BE2C (cell line): ENCODE data around the gene ATRX.
A peak's percentile ranks its signal among the peaks of the same experiment; 100 is the strongest.
"Not testable (repeated sequence)": the region's sequence is repeated elsewhere in the genome, so short reads cannot be mapped to it uniquely, and the experiment has no call there.

Experiments used
- DNase-seq: peaks from one replicate; pipeline ENCODE4 v3.0.0-alpha.2; 2020
- H3K27me3 ChIP-seq: fragments of 250-450 bp; sonication (Bioruptor Pico); 2 replicates; pipeline ENCODE4 v1.5.1; 2020; ENCODE audit warnings: mild to moderate bottlenecking
- H3K36me3 ChIP-seq: fragments of 250-450 bp; sonication (Bioruptor Pico); 2 replicates; pipeline ENCODE4 v1.5.1; 2020; ENCODE audit warnings: mild to moderate bottlenecking
- H3K4me1 ChIP-seq: fragments of 250-450 bp; sonication (Bioruptor Pico); 2 replicates; pipeline ENCODE4 v1.5.1; 2020
- H3K4me3 ChIP-seq: 2 replicates; pipeline ENCODE4 v1.5.1; 2011; ENCODE audit warnings: low read depth, low read length
- H3K9me3 ChIP-seq: fragments of 250-450 bp; sonication (Bioruptor Pico); 2 replicates; pipeline ENCODE4 v1.5.1; 2020
- CTCF ChIP-seq: IDR thresholded peaks from 2 replicates; pipeline ENCODE4 v1.5.1; 2012; ENCODE audit warnings: mild to moderate bottlenecking, low read depth, low read length

The ATRX gene

GRCh38 chrX:77556276-77556675 is 229.7 kb downstream of the ATRX start:
- H3K9me3 ChIP-seq: no peaks in the 10 kb centered on the region
- H3K36me3 ChIP-seq: peaks cover 3% of the 10 kb centered on the region; the same call in 1 of the 2 replicates
- no peaks in the 10 kb centered on the region for H3K27me3 ChIP-seq
- no peak for DNase-seq
- no peaks in the 10 kb centered on the region for H3K4me1 ChIP-seq
- no peak for TF ChIP-seq CTCF
- no peak overlapping the region for H3K4me3 ChIP-seq

GRCh38 chrX:77548751-77549150 is 237.3 kb downstream of the ATRX start:
- no peak for DNase-seq
- no peaks in the 10 kb centered on the region for H3K27me3 ChIP-seq
- TF ChIP-seq CTCF: no peak
- no peaks in the 10 kb centered on the region for H3K4me1 ChIP-seq
- H3K4me3 ChIP-seq: no peak overlapping the region
- H3K9me3 ChIP-seq: no peaks in the 10 kb centered on the region
- no peaks in the 10 kb centered on the region for H3K36me3 ChIP-seq

GRCh38 chrX:77539778-77540177 is 246.2 kb downstream of the ATRX start:
- H3K4me1 ChIP-seq, H3K4me3 ChIP-seq, H3K9me3 ChIP-seq, DNase-seq, H3K27me3 ChIP-seq, H3K36me3 ChIP-seq: not testable (repeated sequence)

GRCh38 chrX:77531261-77531660 is 254.8 kb downstream of the ATRX start:
- H3K4me1 ChIP-seq, DNase-seq, H3K36me3 ChIP-seq, H3K9me3 ChIP-seq, H3K4me3 ChIP-seq, H3K27me3 ChIP-seq: not testable (repeated sequence)

GRCh38 chrX:77528034-77528433 is 258.0 kb downstream of the ATRX start:
- TF ChIP-seq CTCF: no peak
- Histone ChIP-seq H3K36me3 (no peaks in the 10 kb centered on the region), H3K4me1 (no peaks in the 10 kb centered on the region), H3K9me3 (no peaks in the 10 kb centered on the region), H3K4me3 (peak overlapping the region; percentile 33), H3K27me3 (no peaks in the 10 kb centered on the region)
- DNase-seq: peak; percentile 56

- no peak overlapping the region; the same call in 1 of the 2 replicates for H3K4me3 ChIP-seq
- no peaks in the 10 kb centered on the region for H3K9me3 ChIP-seq
- DNase-seq: peak; percentile 68
- TF ChIP-seq CTCF: no peak
- no peaks in the 10 kb centered on the region for H3K36me3 ChIP-seq
- no peaks in the 10 kb centered on the region for H3K4me1 ChIP-seq
- H3K27me3 ChIP-seq: no peaks in the 10 kb centered on the region
Observed at GRCh38 chrX:77527233-77528001, 258.6 kb downstream of the ATRX start.

- peaks cover 8% of the 10 kb centered on the region for H3K36me3 ChIP-seq
- no peak for DNase-seq
- H3K4me3 ChIP-seq: no peak overlapping the region
- H3K9me3 ChIP-seq: no peaks in the 10 kb centered on the region
- TF ChIP-seq CTCF: no peak
- no peaks in the 10 kb centered on the region for H3K4me1 ChIP-seq
- no peaks in the 10 kb centered on the region for H3K27me3 ChIP-seq
Observed at GRCh38 chrX:77519765-77520164, 266.3 kb downstream of the ATRX start.
